Measurements from ENCODE around the gene PINK1. TPM values are rescaled to one million over a fixed set of nuclear protein-coding genes. Genes with fewer than 3 reads are reported as not detected.

Gene PINK1
- total and polyA plus RNA-seq, 2 of the 13 experiments (the other 11 are each of a cell fraction or from before 2014, with no cell fraction given), result 15.3 to 16.1 TPM

DNA sequence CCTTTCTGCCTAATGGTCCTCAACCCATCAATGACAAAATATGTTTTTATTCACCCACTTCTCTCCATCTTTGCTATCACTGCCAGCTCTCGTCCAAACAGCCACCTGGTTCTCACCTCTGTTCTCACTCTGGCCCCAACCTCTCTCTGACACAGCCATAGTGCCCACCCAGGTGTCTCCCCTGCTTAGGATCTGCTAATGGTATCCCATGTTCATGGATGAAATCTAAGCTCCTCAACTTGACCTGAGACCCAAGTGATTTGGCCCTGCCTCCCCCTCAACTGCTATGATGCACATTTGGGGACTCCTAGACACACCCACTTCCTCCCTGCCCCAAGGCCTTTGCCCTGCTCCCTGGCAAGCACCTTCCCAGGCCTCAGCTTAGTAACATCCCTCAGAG lies 58.6 kb downstream of the PINK1 start:
- no peak overlapping the region for H3K4me2 ChIP-seq (ENCODE audit: low read depth, low read length)
- no peak overlapping the region for H3K4me3 ChIP-seq (replicated peaks in 1 of 3; ENCODE audit: insufficient read depth in 1 of 3, low read depth in 2 of 3, low read length in 3 of 3)
- H4K20me1 ChIP-seq (ENCODE audit: insufficient read depth, low read length), result no peaks in the 10 kb centered on the region
- FAIRE-seq (no peak), DNase-seq (ENCODE audit: low spot score) (no peak), ATAC-seq (no peak)
- no TSS peak for BruUV-seq (replicated peaks)
- ChIA-PET CTCF (ENCODE audit: low intra/inter-chr PET ratio, low total read pairs) (no interaction called here), POLR2A (no interaction called here)
- 56% methylated on average over 1 of the region's 1 CpG for WGBS (ENCODE audit: low lambda C conversion rate)
- in situ Hi-C loops (cut with HindIII; ENCODE audit: extremely low pct_ligation_motif_present, low pct_unique_long_range_greater_than_20kb) (loop anchor here (5.0 kb wide), 1 partner anchor 505 kb away; no protein-coding TSS in a partner anchor), intact Hi-C loops (cut with micrococcal nuclease; ENCODE audit: unreplicated experiment) (no loop called here)
- H3K27ac ChIP-seq (ENCODE audit: extremely low read length, insufficient read depth, low read length), result no peak overlapping the region
- peaks cover 1 to 20% of the 10 kb centered on the region in 2 experiments; a peak in 4 of 5 replicates for H3K27me3 ChIP-seq (ENCODE audit: control insufficient read depth in 1 of 2, insufficient read depth in 2 of 2, low read length in 2 of 2)
- peaks cover 26% of the 10 kb centered on the region for H3K4me1 ChIP-seq (ENCODE audit: insufficient read depth, low read length)
- no peaks in the 10 kb centered on the region for H3K36me3 ChIP-seq (replicated peaks in 1 of 2; ENCODE audit: control insufficient read depth in 1 of 2, insufficient read depth in 2 of 2, low read length in 2 of 2)
- no peak overlapping the region for H2AFZ ChIP-seq (ENCODE audit: low read length)
- H3K9ac ChIP-seq (ENCODE audit: insufficient read depth, low read depth, low read length), result no peak overlapping the region
- TF ChIP-seq RBAK (CRISPR knock-in tag; IDR thresholded peaks at IDR 0.05) (no peak), PLRG1 (conservative IDR thresholded peaks at IDR 0.05) (no peak), FOXO1 (CRISPR knock-in tag; IDR thresholded peaks at IDR 0.05) (no peak), GPN1 (CRISPR knock-in tag; IDR thresholded peaks at IDR 0.05; ENCODE audit: borderline replicate concordance) (no peak), NONO (IDR thresholded peaks at IDR 0.05) (no peak), NONO (CRISPR knock-in tag; conservative IDR thresholded peaks at IDR 0.05) (no peak), TBP (CRISPR knock-in tag; IDR thresholded peaks at IDR 0.05) (no peak), RELA (CRISPR knock-in tag; IDR thresholded peaks at IDR 0.05) (no peak), FOXK2 (IDR thresholded peaks at IDR 0.05) (no peak), ATF1 (CRISPR knock-in tag; IDR thresholded peaks at IDR 0.05) (no peak)
- TF ChIP-seq, protein P1, sequence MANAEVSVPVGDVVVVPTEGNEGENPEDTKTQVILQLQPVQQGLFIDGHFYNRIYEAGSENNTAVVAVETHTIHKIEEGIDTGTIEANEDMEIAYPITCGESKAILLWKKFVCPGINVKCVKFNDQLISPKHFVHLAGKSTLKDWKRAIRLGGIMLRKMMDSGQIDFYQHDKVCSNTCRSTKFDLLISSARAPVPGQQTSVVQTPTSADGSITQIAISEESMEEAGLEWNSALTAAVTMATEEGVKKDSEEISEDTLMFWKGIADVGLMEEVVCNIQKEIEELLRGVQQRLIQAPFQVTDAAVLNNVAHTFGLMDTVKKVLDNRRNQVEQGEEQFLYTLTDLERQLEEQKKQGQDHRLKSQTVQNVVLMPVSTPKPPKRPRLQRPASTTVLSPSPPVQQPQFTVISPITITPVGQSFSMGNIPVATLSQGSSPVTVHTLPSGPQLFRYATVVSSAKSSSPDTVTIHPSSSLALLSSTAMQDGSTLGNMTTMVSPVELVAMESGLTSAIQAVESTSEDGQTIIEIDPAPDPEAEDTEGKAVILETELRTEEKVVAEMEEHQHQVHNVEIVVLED (CRISPR knock-in tag; IDR thresholded peaks at IDR 0.05; ENCODE audit: borderline replicate concordance), result no peak
- H3K9me3 ChIP-seq (ENCODE audit: low read length), result no peaks in the 10 kb centered on the region
- no peaks in the 10 kb centered on the region for H3K79me2 ChIP-seq (ENCODE audit: insufficient read depth, low read length)

Data from HepG2 (cell line).